Activated CD4-positive, alpha-beta T cell treated with anti-CD3 and anti-CD28 coated beads for 36 hours (primary cell): ENCODE data around the gene TIMP3. TPM values are rescaled to one million over a fixed set of nuclear protein-coding genes. Genes with fewer than 3 reads are reported as not detected.

Experiments
- ATAC-seq: fragments of 200-7000 bp; cut with Tn5 transposase; one replicate; pipeline ENCODE4 v1.10.0; 2021; ENCODE audit warnings: mild to moderate bottlenecking, moderate library complexity
- CTCF ChIA-PET: fragments of 350-600 bp; sonication (Branson Sonifier 250); formaldehyde crosslinking; loops from one replicate; lab custom pipeline; 2021; ENCODE audit warnings: antibody characterized with exemption; lab: Charles Lee
- POLR2A ChIA-PET: fragments of 350-600 bp; sonication (Branson Sonifier 250); formaldehyde crosslinking; loops from one replicate; lab custom pipeline; 2021; ENCODE audit warnings: antibody characterized with exemption, inconsistent platforms; lab: Charles Lee
- DNase-seq: peaks from one replicate; pipeline ENCODE4 v3.0.0-alpha.2; 2020
- H3K27ac Mint-ChIP-seq: one replicate; pipeline ENCODE4 v1.8.0; 2021; ENCODE audit warnings: mixed read lengths
- H3K27me3 Mint-ChIP-seq: one replicate; pipeline ENCODE4 v1.8.0; 2021; ENCODE audit warnings: mixed read lengths
- H3K36me3 Mint-ChIP-seq: one replicate; pipeline ENCODE4 v1.8.0; 2021; ENCODE audit warnings: low read depth, mixed read lengths
- H3K4me1 Mint-ChIP-seq: one replicate; pipeline ENCODE4 v1.8.0; 2021; ENCODE audit warnings: mixed read lengths
- H3K4me3 Mint-ChIP-seq: one replicate; pipeline ENCODE4 v1.8.0; 2021; ENCODE audit warnings: mild to moderate bottlenecking, moderate library complexity, mixed read lengths
- H3K9me3 Mint-ChIP-seq: one replicate; pipeline ENCODE4 v1.8.0; 2021; ENCODE audit warnings: low read depth, mixed read lengths
- intact Hi-C, 2 experiments: fragments of 100-400 bp; cut with DNase I in 1 of 2; cut with micrococcal nuclease in 1 of 2; formaldehyde crosslinking; loops; one replicate each; pipeline versions ENCODE4 v1.14.2 to v1.15.1; 2022 to 2024; cut with DNase I, micrococcal nuclease
- total RNA-seq, 2 experiments: library from RNA; stranded (reverse); gene quantifications; one replicate each; pipeline ENCODE4 v1.2.3, GENCODE V29; 2021

TIMP3 gene
- total RNA-seq, 2 experiments from 2014 or later: not detected

DNA sequence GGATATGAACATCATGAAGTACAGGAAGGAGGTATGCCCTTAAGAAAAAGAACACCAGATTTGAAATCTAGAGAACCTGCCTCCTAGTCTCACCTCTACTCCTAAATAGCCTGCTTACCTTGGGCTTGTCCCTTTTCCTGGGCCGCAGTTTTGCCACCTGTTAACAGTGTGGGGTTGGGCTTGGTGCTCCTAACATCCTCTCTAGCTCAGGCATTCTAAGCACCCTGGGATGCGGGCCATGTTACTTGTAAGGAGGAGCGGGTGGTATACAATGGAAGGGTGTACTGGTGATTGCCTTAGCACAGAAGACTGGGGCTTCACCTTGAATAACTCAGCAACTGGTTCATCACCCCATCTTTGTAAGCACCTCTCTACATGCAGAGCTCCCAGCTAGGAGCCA lies 48.7 kb downstream of the TIMP3 start:
- H3K4me1 Mint-ChIP-seq: no peaks in the 10 kb centered on the region
- no peak overlapping the region for H3K4me3 Mint-ChIP-seq
- ATAC-seq (no peak), DNase-seq (no peak)
- H3K9me3 Mint-ChIP-seq: no peaks in the 10 kb centered on the region
- intact Hi-C loops: no loop called here
- no peak overlapping the region for H3K27ac Mint-ChIP-seq
- ChIA-PET CTCF (no interaction called here), POLR2A (no interaction called here)
- peaks cover 3% of the 10 kb centered on the region for H3K27me3 Mint-ChIP-seq
- H3K36me3 Mint-ChIP-seq: no peaks in the 10 kb centered on the region

GRCh38 chr22:32850591-32851517 lies 49.3 kb downstream of the TIMP3 start:
- H3K4me3 Mint-ChIP-seq: no peak overlapping the region

GRCh38 chr22:32852395-32853251 lies 51.1 kb downstream of the TIMP3 start:
- POLR2A ChIA-PET: no interaction called here
- Mint-ChIP-seq H3K4me1 (no peaks in the 10 kb centered on the region), H3K4me3 (no peak overlapping the region), H3K36me3 (no peaks in the 10 kb centered on the region), H3K27me3 (peaks cover 3% of the 10 kb centered on the region), H3K27ac (no peak overlapping the region), H3K9me3 (no peaks in the 10 kb centered on the region)
- intact Hi-C loops: no loop called here
- ATAC-seq (no peak), DNase-seq (no peak)
- CTCF ChIA-PET: no interaction called here

More at GRCh38 chr22:32850591-32851517, 49.3 kb downstream of the TIMP3 start:
- Mint-ChIP-seq H3K9me3 (no peaks in the 10 kb centered on the region), H3K4me1 (no peaks in the 10 kb centered on the region), H3K36me3 (no peaks in the 10 kb centered on the region), H3K27ac (no peak overlapping the region), H3K27me3 (peaks cover 3% of the 10 kb centered on the region)
- ChIA-PET POLR2A (no interaction called here), CTCF (no interaction called here)
- DNase-seq (no peak), ATAC-seq (no peak)
- intact Hi-C loops: no loop called here

- ChIA-PET CTCF (interaction anchor here (0.6 kb wide), 1 partner anchor 125 kb away, joined by 3 read pairs; no protein-coding TSS in a partner anchor), POLR2A (no interaction called here)
- ATAC-seq (no peak), DNase-seq (no peak)
- Mint-ChIP-seq H3K27me3 (peaks cover 3% of the 10 kb centered on the region), H3K36me3 (no peaks in the 10 kb centered on the region), H3K4me1 (no peaks in the 10 kb centered on the region), H3K9me3 (no peaks in the 10 kb centered on the region), H3K4me3 (no peak overlapping the region), H3K27ac (no peak overlapping the region)
- intact Hi-C loops: no loop called here
Observed at GRCh38 chr22:32853662-32854061, 52.2 kb downstream of the TIMP3 start.

GRCh38 chr22:32854351-32854804 lies 52.9 kb downstream of the TIMP3 start:
- ATAC-seq: no peak
- Mint-ChIP-seq H3K4me1 (no peaks in the 10 kb centered on the region), H3K36me3 (no peaks in the 10 kb centered on the region), H3K27me3 (no peaks in the 10 kb centered on the region), H3K9me3 (no peaks in the 10 kb centered on the region), H3K27ac (no peak overlapping the region), H3K4me3 (no peak overlapping the region)
- no peak for DNase-seq
- intact Hi-C loops: no loop called here
- CTCF ChIA-PET: no interaction called here
- POLR2A ChIA-PET: no interaction called here

GRCh38 chr22:32855045-32855756 lies 53.7 kb downstream of the TIMP3 start:
- ChIA-PET CTCF (no interaction called here), POLR2A (no interaction called here)
- H3K27me3 Mint-ChIP-seq: no peaks in the 10 kb centered on the region
- H3K4me3 Mint-ChIP-seq: no peak overlapping the region
- H3K27ac Mint-ChIP-seq: no peak overlapping the region
- DNase-seq (no peak), ATAC-seq (no peak)
- no peaks in the 10 kb centered on the region for H3K9me3 Mint-ChIP-seq
- H3K4me1 Mint-ChIP-seq: no peaks in the 10 kb centered on the region
- intact Hi-C loops: no loop called here
- H3K36me3 Mint-ChIP-seq: no peaks in the 10 kb centered on the region

DNA sequence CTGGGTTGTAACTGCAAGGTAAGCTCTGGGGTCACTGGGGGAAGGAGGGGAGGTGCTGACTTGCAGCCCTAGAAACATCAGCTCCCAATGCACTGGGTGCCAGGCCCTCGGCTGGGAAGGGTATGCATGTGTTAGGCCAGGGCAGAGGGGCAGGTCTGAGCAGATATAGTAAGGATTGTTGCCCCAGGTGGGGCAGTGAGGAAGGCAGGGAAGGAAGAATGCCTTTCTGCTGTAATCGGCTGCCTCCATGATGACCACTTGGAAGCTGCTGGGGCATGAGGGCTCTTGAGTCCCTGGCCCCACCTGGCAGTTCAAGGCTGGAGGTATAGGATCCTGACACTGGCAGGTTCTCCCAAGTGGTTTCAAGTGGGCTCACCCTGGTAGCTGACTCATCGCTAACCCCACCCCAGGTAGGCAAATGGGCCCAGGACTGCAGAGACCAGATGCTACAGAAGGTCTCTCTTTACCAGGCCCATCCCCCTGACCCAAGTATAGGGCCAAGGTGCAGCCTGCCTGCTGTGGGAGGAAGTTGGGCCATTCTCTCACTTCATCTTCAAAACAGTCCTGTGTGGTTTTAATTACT lies 56.7 kb downstream of the TIMP3 start:
- Mint-ChIP-seq H3K4me3 (no peak overlapping the region), H3K4me1 (no peaks in the 10 kb centered on the region), H3K36me3 (no peaks in the 10 kb centered on the region), H3K9me3 (no peaks in the 10 kb centered on the region), H3K27me3 (no peaks in the 10 kb centered on the region), H3K27ac (no peak overlapping the region)
- ATAC-seq: no peak
- DNase-seq: no peak
- CTCF ChIA-PET: no interaction called here
- intact Hi-C loops: no loop called here
- POLR2A ChIA-PET: no interaction called here

DNA sequence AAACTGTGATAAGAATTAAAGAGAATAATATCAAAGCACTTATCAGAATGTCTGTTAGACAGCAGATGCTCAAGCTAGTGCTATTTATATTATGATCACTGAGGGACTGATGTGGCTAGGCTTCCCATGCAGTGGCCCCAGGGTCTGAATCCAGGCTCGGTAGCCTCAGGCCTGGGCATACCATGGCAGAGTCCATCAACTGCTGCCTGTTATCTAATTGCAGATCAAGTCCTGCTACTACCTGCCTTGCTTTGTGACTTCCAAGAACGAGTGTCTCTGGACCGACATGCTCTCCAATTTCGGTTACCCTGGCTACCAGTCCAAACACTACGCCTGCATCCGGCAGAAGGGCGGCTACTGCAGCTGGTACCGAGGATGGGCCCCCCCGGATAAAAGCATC lies 57.5 kb downstream of the TIMP3 start:
- H3K27ac Mint-ChIP-seq: no peak overlapping the region
- intact Hi-C loops: no loop called here
- DNase-seq (no peak), ATAC-seq (no peak)
- no peak overlapping the region for H3K4me3 Mint-ChIP-seq
- H3K36me3 Mint-ChIP-seq: no peaks in the 10 kb centered on the region
- no peaks in the 10 kb centered on the region for H3K9me3 Mint-ChIP-seq
- H3K27me3 Mint-ChIP-seq: no peaks in the 10 kb centered on the region
- H3K4me1 Mint-ChIP-seq: no peaks in the 10 kb centered on the region
- ChIA-PET POLR2A (no interaction called here), CTCF (interaction anchor here (1.0 kb wide), 1 partner anchor 22 kb away, joined by 4 read pairs; no protein-coding TSS in a partner anchor)

DNA sequence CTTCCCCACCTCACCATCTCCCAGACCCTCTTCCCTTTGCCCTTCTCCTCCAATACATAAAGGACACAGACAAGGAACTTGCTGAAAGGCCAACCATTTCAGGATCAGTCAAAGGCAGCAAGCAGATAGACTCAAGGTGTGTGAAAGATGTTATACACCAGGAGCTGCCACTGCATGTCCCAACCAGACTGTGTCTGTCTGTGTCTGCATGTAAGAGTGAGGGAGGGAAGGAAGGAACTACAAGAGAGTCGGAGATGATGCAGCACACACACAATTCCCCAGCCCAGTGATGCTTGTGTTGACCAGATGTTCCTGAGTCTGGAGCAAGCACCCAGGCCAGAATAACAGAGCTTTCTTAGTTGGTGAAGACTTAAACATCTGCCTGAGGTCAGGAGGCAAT lies 58.2 kb downstream of the TIMP3 start:
- ChIA-PET POLR2A (interaction anchor here (0.7 kb wide), 1 partner anchor 37 kb away, joined by 3 read pairs; no protein-coding TSS in a partner anchor), CTCF (interaction anchor here (1.0 kb wide), 1 partner anchor 23 kb away, joined by 4 read pairs; no protein-coding TSS in a partner anchor)
- Mint-ChIP-seq H3K4me1 (no peaks in the 10 kb centered on the region), H3K9me3 (no peaks in the 10 kb centered on the region), H3K36me3 (no peaks in the 10 kb centered on the region), H3K27ac (no peak overlapping the region), H3K4me3 (no peak overlapping the region), H3K27me3 (no peaks in the 10 kb centered on the region)
- ATAC-seq (no peak), DNase-seq (no peak)
- intact Hi-C loops: no loop called here

GRCh38 chr22:32861330-32861729 lies 59.8 kb downstream of the TIMP3 start:
- Mint-ChIP-seq H3K4me3 (no peak overlapping the region), H3K9me3 (no peaks in the 10 kb centered on the region), H3K27me3 (no peaks in the 10 kb centered on the region), H3K36me3 (no peaks in the 10 kb centered on the region), H3K4me1 (no peaks in the 10 kb centered on the region), H3K27ac (no peak overlapping the region)
- intact Hi-C loops: no loop called here
- ATAC-seq (no peak), DNase-seq (no peak)
- ChIA-PET POLR2A (no interaction called here), CTCF (no interaction called here)

- Mint-ChIP-seq H3K4me1 (no peaks in the 10 kb centered on the region), H3K27me3 (no peaks in the 10 kb centered on the region), H3K27ac (no peak overlapping the region), H3K9me3 (no peaks in the 10 kb centered on the region), H3K4me3 (no peak overlapping the region), H3K36me3 (no peaks in the 10 kb centered on the region)
- ATAC-seq: no peak
- intact Hi-C loops: no loop called here
- DNase-seq: no peak
- CTCF ChIA-PET: no interaction called here
- POLR2A ChIA-PET: no interaction called here
Observed at GRCh38 chr22:32862083-32862482, 60.6 kb downstream of the TIMP3 start.
